ENCODE data around the gene CMTM7. TPM values are rescaled to one million over a fixed set of nuclear protein-coding genes. Genes with fewer than 3 reads are reported as not detected.

The CMTM7 gene
- total and polyA plus RNA-seq, 10 of the 15 experiments (the other 5 are each of a cell fraction or from before 2014, with no cell fraction given), result 3.7 to 36.4 (median 14.7) TPM

GRCh38 chr3:32487781-32488473 lies 96.3 kb downstream of the CMTM7 start (continued):
- TF ChIP-seq BCLAF1 (IDR thresholded peaks at IDR 0.05), result no peak
- no peak for TF ChIP-seq SMC3 (IDR thresholded peaks at IDR 0.05; ENCODE audit: borderline replicate concordance, low read length)
- no peak for TF ChIP-seq YBX1 (IDR thresholded peaks at IDR 0.05)
- TF ChIP-seq BMI1 (IDR thresholded peaks at IDR 0.05; ENCODE audit: borderline replicate concordance), result no peak

GRCh38 chr3:32488474-32489008 lies 96.9 kb downstream of the CMTM7 start:
- CTCF ChIA-PET, result interaction anchor here (1.2 to 1.5 kb wide), 2 partner anchors 10 to 63 kb away, joined by 4 to 5 read pairs; no protein-coding TSS in a partner anchor
- RAD21 ChIA-PET (ENCODE audit: unreplicated experiment), result interaction anchor here (0.7 to 3.6 kb wide), 4 partner anchors 10 to 114 kb away, joined by 3 to 10 read pairs (median 5); no protein-coding TSS in a partner anchor
- no peaks in the 10 kb centered on the region for H3K9me3 ChIP-seq (replicated peaks; ENCODE audit: control insufficient read depth, insufficient read depth, low read length)
- POLR2A ChIA-PET, result interaction anchor here (0.6 to 1.8 kb wide), 3 partner anchors 9 to 18 kb away, joined by 3 to 4 read pairs (median 3); no protein-coding TSS in a partner anchor
- ATAC-seq (no peak), FAIRE-seq (no peak), DNase-seq (ENCODE audit: low read depth, low spot score) (no peak)
- intact Hi-C loops (cut with micrococcal nuclease; ENCODE audit: unreplicated experiment), result no loop called here
- H3K4me1 ChIP-seq (ENCODE audit: control insufficient read depth, insufficient read depth, low read length), result peaks cover 6% of the 10 kb centered on the region
- H3K27me3 ChIP-seq (replicated peaks in 1 of 2; ENCODE audit: control insufficient read depth in 2 of 2, insufficient read depth in 2 of 2, low read length in 1 of 2), result no peaks in the 10 kb centered on the region
- in situ Hi-C loops (cut with MboI), result no loop called here
- no peak overlapping the region for H3K4me2 ChIP-seq (ENCODE audit: control insufficient read depth, insufficient read depth)
- H3K79me2 ChIP-seq (ENCODE audit: control insufficient read depth, insufficient read depth, low read length), result no peaks in the 10 kb centered on the region; the same call in none of the 2 replicates
- BruUV-seq (replicated peaks), result no TSS peak
- H3K27ac ChIP-seq (ENCODE audit: control insufficient read depth, insufficient read depth), result no peak overlapping the region
- SMC1A ChIA-PET (ENCODE audit: uncharacterized antibody, unreplicated experiment), result interaction anchor here (1.0 to 3.6 kb wide), 6 partner anchors 12 to 113 kb away, joined by 3 to 18 read pairs (median 4); partner anchors contain the start of gene CMTM6
- H3K9ac ChIP-seq (ENCODE audit: control insufficient read depth, insufficient read depth, low read length), result no peak overlapping the region
- H3K36me3 ChIP-seq (ENCODE audit: control insufficient read depth in 2 of 2, insufficient read depth in 2 of 2, low read length in 1 of 2), result no peaks in the 10 kb centered on the region; a peak in 1 of 4 replicates
- no peak overlapping the region for H3K4me3 ChIP-seq
- H4K20me1 ChIP-seq (ENCODE audit: control insufficient read depth, insufficient read depth), result no peaks in the 10 kb centered on the region
- WGBS (ENCODE audit: insufficient coverage, insufficient replicate concordance, low lambda C conversion rate, missing lambda C conversion rate), result 100% methylated on average over 3 of the region's 3 CpGs
- no peak overlapping the region for H2AFZ ChIP-seq (ENCODE audit: control insufficient read depth, low read depth, low read length)
- TF ChIP-seq MTA3 (IDR thresholded peaks at IDR 0.05; ENCODE audit: borderline replicate concordance, low read length) (no peak), MTA2 (IDR thresholded peaks at IDR 0.05; ENCODE audit: low read depth) (no peak), PBX3 (IDR thresholded peaks at IDR 0.05; ENCODE audit: insufficient replicate concordance, low read depth, low read length) (no peak), ZNF217 (IDR thresholded peaks at IDR 0.05) (no peak), NR2F1 (conservative IDR thresholded peaks at IDR 0.05) (no peak), HDAC6 (IDR thresholded peaks at IDR 0.05; ENCODE audit: unreplicated experiment) (no peak), ZNF622 (IDR thresholded peaks at IDR 0.05) (no peak), SUZ12 (IDR thresholded peaks at IDR 0.05; ENCODE audit: unreplicated experiment) (no peak)
- TF ChIP-seq, protein P1, sequence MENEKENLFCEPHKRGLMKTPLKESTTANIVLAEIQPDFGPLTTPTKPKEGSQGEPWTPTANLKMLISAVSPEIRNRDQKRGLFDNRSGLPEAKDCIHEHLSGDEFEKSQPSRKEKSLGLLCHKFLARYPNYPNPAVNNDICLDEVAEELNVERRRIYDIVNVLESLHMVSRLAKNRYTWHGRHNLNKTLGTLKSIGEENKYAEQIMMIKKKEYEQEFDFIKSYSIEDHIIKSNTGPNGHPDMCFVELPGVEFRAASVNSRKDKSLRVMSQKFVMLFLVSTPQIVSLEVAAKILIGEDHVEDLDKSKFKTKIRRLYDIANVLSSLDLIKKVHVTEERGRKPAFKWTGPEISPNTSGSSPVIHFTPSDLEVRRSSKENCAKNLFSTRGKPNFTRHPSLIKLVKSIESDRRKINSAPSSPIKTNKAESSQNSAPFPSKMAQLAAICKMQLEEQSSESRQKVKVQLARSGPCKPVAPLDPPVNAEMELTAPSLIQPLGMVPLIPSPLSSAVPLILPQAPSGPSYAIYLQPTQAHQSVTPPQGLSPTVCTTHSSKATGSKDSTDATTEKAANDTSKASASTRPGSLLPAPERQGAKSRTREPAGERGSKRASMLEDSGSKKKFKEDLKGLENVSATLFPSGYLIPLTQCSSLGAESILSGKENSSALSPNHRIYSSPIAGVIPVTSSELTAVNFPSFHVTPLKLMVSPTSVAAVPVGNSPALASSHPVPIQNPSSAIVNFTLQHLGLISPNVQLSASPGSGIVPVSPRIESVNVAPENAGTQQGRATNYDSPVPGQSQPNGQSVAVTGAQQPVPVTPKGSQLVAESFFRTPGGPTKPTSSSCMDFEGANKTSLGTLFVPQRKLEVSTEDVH (IDR thresholded peaks at IDR 0.05; ENCODE audit: low read depth, partially characterized antibody), result no peak
